Thoracic aorta (tissue), 2 donors: ENCODE measurements around the gene ZBTB44. TPM values are rescaled to one million over a fixed set of nuclear protein-coding genes. Genes with fewer than 3 reads are reported as not detected.
"Not testable (repeated sequence)": the region's sequence is repeated elsewhere in the genome, so short reads cannot be mapped to it uniquely, and the experiment has no call there.

Experiments used
- ATAC-seq: fragments of 150-250 bp; one replicate; pipeline ENCODE4 v1.8.0; 2017; ENCODE audit warnings: low read depth; ENCODE audit not compliant: insufficient number of reproducible peaks, low FRiP score
- DNase-seq: peaks from one replicate; pipeline ENCODE4 v3.0.0-alpha.2; 2020; ENCODE audit warnings: low spot score
- H3K27ac ChIP-seq, 2 donors: fragments of 200-600 bp; sonication (generic); 1 replicate in 1 of 2; 2 replicates in 1 of 2; pipeline ENCODE4 v1.5.1; 2016; ENCODE audit warnings: mild to moderate bottlenecking in 2 of 2, moderate library complexity in 2 of 2
- H3K27me3 ChIP-seq: fragments of 200-600 bp; sonication (generic); replicated peaks from 2 replicates; pipeline ENCODE4 v1.6.0; 2016; ENCODE audit warnings: mild to moderate bottlenecking; ENCODE audit not compliant: insufficient read depth
- H3K36me3 ChIP-seq: fragments of 200-600 bp; sonication (generic); one replicate; pipeline ENCODE4 v1.5.1; 2016
- H3K4me1 ChIP-seq, 2 donors: fragments of 200-600 bp; sonication (generic); 1 replicate in 1 of 2; 2 replicates in 1 of 2; pipeline versions ENCODE4 v1.5.1 to v1.6.0; 2016; ENCODE audit warnings: low read depth in 2 of 2, mild to moderate bottlenecking in 1 of 2; ENCODE audit not compliant: control insufficient read depth in 1 of 2
- H3K4me3 ChIP-seq: fragments of 200-600 bp; sonication (generic); 2 replicates; pipeline ENCODE4 v1.5.1; 2016; ENCODE audit warnings: mild to moderate bottlenecking
- H3K9me3 ChIP-seq: fragments of 200-600 bp; sonication (generic); 2 replicates; pipeline ENCODE4 v1.5.1; 2016
- CTCF ChIP-seq: fragments of 200-600 bp; sonication (generic); IDR thresholded peaks from one replicate; pipeline ENCODE4 v1.5.1; 2019; ENCODE audit warnings: antibody characterized with exemption
- total RNA-seq, 2 donors: library from RNA; depleted of rRNA; stranded (reverse); fragments of >200 nt; gene quantifications; one replicate each; pipeline versions ENCODE4 v1.1.0 to v1.2.3, GENCODE V29; 2016

The ZBTB44 gene
- total RNA-seq, 2 donors from 2014 or later = 38.0 to 48.7 TPM

GRCh38 chr11:130262424-130262823 is 52.3 kb downstream of the ZBTB44 start:
- Histone ChIP-seq H3K27me3 (no peaks in the 10 kb centered on the region), H3K27ac (no peak overlapping the region), H3K9me3 (no peaks in the 10 kb centered on the region), H3K4me1 (no peaks in the 10 kb centered on the region), H3K36me3 (peaks cover 14% of the 10 kb centered on the region), H3K4me3 (no peak overlapping the region)
- DNase-seq (no peak), ATAC-seq (no peak)
- TF ChIP-seq CTCF = no peak

GRCh38 chr11:130261571-130261970 is 53.1 kb downstream of the ZBTB44 start:
- Histone ChIP-seq H3K9me3 (no peaks in the 10 kb centered on the region), H3K36me3 (peaks cover 14% of the 10 kb centered on the region), H3K4me1 (no peaks in the 10 kb centered on the region), H3K27me3 (no peaks in the 10 kb centered on the region), H3K4me3 (no peak overlapping the region), H3K27ac (no peak overlapping the region)
- no peak for DNase-seq
- no peak for TF ChIP-seq CTCF
- no peak for ATAC-seq

- TF ChIP-seq CTCF = no peak
- Histone ChIP-seq H3K9me3 (no peaks in the 10 kb centered on the region), H3K4me1 (no peaks in the 10 kb centered on the region), H3K27me3 (no peaks in the 10 kb centered on the region), H3K36me3 (peaks cover 14% of the 10 kb centered on the region), H3K27ac (no peak overlapping the region), H3K4me3 (no peak overlapping the region)
- ATAC-seq (no peak), DNase-seq (no peak)
Measured at GRCh38 chr11:130260742-130261141, 54.0 kb downstream of the ZBTB44 start.

GRCh38 chr11:130260080-130260627 is 54.6 kb downstream of the ZBTB44 start:
- H3K36me3 ChIP-seq = peaks cover 14% of the 10 kb centered on the region
- H3K27ac ChIP-seq = no peak overlapping the region
- TF ChIP-seq CTCF = no peak
- H3K27me3 ChIP-seq = no peaks in the 10 kb centered on the region
- H3K9me3 ChIP-seq = no peaks in the 10 kb centered on the region
- no peaks in the 10 kb centered on the region for H3K4me1 ChIP-seq
- H3K4me3 ChIP-seq = no peak overlapping the region
- no peak for DNase-seq
- ATAC-seq = no peak

- ATAC-seq, H3K4me3 ChIP-seq, H3K4me1 ChIP-seq: not testable (repeated sequence)
Measured at GRCh38 chr11:130251763-130252162, 63.0 kb downstream of the ZBTB44 start.

GRCh38 chr11:130249929-130250328 is 64.8 kb downstream of the ZBTB44 start:
- H3K9me3 ChIP-seq, H3K36me3 ChIP-seq, ATAC-seq, H3K27ac ChIP-seq, H3K27me3 ChIP-seq, H3K4me3 ChIP-seq, DNase-seq: not testable (repeated sequence)
- peaks cover 0 to 18% of the 10 kb centered on the region in 2 donors for H3K4me1 ChIP-seq

More at GRCh38 chr11:130251763-130252162, 63.0 kb downstream of the ZBTB44 start:
- not testable (repeated sequence) for H3K36me3 ChIP-seq, H3K9me3 ChIP-seq, H3K27ac ChIP-seq, H3K27me3 ChIP-seq, DNase-seq
